HG03558 (cell line): ENCODE results near the gene CUTC.
"Not testable (repeated sequence)": the region's sequence is repeated elsewhere in the genome, so short reads cannot be mapped to it uniquely, and the experiment has no call there.

Experiments used
- ATAC-seq: cut with Tn5 transposase; IDR thresholded peaks from one replicate; pipeline ENCODE4 v1.9.1; 2021; ENCODE audit warnings: moderate number of reproducible peaks; ENCODE audit not compliant: unreplicated experiment; ENCODE audit errors: extremely low read depth

Gene CUTC, protein sequence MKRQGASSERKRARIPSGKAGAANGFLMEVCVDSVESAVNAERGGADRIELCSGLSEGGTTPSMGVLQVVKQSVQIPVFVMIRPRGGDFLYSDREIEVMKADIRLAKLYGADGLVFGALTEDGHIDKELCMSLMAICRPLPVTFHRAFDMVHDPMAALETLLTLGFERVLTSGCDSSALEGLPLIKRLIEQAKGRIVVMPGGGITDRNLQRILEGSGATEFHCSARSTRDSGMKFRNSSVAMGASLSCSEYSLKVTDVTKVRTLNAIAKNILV

DNA sequence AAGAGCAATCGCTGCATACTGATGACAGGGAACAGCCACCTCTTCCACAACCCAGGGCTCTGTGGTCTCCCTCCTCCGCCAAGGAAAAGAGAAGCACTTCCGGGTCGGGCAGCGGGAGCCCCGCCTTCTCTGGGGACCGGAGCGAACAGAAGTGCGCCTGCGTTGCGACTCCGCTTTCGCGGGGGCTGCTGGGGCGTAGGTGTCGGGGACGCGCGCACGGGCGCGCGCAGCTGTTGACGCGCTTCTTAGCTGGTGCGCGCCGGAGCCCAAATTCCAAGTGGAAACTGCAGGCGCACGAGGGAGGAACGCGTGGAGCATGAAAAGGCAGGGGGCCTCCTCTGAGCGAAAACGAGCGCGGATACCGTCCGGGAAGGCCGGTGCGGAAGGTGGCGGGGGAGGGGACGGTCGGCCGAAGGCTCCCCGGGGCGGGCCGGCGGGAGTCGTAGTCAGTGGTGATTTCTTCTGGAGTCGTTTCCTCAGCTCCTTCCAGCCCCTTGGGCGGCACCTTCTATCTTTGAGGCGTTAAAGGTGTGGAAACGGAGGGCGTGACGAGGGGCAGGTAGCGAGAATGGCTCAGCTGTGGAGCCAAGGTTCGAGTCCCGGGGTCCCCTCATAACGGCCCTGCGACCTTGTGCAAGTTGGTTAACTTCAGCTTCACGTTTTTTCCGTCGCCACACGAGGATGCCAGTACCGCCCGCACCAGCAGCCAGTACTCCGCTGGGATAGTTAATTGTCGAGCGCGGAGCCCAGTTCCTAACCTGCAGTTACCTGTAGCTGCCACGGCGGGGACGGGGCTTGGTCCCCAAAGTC, at the start of gene CUTC, which contains the start of gene COX15:
Gene CUTC, plus strand, starts transcription at position 202 of the 810 bp plus-strand sequence. Its CDS starts 115 bp downstream, at position 317.
Gene COX15, minus strand, starts transcription at position 95 of the 810 bp plus-strand sequence. Its CDS starts 78 bp downstream, at position 17.
- ATAC-seq: peak; percentile 55

DNA sequence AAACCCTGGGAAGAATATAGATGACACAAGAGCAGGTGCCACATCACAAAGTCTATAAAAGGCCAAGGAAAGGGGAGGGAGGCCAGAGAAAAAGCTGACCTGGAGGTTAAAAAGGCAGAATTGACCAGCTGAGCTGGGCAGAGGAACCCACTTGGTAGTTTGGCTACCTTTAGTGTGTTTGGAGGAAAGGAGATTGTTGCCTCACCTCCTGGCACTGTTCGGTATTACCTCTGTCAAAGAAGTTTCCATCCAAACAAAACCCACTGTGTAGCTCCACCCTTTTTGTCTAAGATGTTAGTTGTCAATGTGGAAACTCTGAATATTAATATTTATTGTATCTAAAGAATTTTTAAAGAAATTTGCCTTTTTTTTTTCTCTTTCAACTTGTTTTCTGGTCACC, 49.3 kb upstream of the CUTC start:
- no peak for ATAC-seq

DNA sequence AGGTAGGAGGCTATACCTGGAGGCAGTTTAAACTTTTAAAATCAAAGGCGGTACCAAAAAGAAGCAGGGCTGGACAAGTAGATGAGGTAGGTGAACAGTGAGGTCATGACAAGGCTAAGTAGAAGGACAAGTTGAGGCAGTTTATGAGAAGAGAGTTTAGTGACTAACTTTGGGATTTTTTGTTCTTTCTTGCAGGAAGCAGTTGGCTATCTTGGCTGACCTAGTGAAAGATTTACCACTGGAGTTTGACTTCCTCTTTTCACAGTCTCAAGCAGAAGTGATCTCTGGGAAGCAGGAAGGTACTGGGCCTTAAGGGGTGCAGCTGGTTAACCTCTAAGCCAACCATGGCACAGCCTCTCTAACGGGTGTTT, 46.5 kb upstream of the CUTC start:
- ATAC-seq: peak; percentile 51

DNA sequence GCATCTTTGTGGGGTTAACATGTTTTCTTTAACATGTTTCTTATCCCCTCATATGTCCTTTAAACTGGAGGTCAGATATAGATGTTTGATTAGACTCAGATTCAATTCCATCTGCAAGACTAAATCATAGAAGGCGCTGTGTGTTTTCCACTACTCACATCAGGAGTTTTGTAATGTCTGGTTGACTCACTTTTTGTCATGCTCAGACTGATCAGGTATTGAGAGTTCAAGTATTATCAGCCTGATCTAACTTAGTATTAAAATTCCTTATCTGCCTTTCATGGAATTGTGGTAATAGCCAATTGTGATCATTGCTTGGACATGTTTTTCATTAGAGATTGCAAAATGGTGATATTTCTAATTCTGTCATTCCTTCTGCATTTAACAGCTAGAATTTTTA, 42.6 kb upstream of the CUTC start:
- ATAC-seq: no peak

DNA sequence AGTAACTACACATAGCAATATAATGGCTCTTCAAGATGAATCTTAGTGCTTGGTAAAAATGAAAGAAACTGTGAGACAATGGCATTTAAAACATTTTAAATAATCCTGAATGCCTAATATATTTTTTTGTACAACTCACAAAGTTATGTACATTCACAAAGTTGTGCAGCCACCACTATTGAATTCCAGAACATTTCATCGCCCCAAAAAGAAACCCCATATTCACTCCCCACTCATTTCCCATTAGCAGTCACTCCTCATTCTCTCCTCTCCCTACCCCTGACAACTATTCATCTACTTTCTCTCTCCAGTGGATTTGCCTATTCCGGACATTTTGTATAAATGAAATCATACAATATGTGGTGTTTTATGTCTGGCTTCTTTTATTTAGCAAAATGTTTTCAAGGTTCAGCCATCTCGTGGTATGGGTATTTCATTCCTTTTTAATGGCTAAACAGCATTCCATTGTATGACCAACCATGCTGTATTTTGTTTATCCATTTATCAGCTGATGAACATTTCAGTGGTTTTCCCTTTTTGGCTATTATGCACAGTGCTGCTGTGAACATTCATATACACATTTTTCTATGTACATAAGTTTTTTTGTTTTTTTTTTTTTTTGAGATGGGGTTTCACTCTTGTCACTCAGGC, 38.0 kb upstream of the CUTC start:
- no peak for ATAC-seq

DNA sequence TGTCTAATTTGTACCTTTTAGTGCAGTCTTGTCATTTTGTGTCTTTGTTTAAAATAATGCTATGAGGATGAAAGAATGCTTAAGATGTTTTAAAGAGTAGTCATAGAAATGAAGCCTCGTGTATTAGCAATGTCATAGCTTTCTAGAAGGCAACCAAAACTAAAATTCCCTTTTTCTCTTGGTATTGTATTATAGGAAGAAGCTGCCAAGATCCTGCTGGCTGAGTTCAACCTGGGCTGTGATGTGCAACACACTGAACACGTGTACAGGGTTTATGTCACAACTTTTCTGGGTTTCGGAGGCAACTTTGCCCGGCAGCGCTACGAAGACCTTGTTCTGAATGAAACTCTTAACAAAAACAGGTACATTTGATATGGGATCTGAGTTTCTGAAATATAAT, 36.3 kb upstream of the CUTC start:
- ATAC-seq: no peak

DNA sequence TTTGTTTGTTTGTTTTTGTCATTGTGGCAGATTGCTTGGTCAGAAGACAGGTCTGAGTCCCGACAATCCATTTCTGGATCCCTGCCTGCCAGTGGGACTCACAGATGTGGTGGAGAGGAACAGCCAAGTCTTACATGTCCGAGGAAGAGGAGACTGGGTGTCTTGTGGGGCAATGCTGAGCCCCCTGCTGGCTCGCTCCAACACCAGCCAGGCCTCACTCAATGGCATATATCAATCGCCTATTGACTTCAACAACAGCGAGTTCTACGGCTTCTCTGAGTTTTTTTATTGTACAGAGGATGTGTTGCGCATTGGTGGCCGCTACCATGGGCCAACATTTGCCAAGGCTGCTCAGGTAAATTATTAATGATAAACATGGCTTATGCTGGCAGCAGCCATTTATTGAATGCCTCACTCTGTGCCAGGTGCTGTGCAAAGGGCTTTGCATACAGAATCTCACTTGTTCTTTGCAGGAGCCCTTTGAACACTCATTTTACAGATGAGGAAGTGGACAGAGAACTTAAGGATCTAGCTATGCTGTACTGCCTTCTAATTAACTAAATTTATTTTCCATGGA, 33.4 kb upstream of the CUTC start:
- no peak for ATAC-seq

DNA sequence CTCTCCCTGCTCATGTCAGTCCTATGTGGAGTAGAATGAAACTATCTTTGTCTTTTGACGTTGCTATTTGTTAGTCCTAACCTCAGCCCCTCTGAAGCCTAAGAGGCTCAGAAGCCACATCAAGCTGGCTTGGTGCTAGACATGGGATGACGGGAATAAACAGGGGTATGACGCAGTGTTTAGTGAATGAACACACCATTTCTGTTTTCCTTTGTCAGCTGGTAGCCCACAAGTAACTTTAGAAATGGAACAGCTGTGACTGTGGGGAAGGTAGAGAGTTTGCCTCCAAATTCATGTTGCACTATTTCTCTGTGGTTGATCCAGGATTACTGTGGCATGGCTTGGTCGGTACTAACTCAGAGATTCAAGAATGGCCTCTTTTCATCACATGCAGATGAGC, 31.4 kb upstream of the CUTC start:
- no peak for ATAC-seq

DNA sequence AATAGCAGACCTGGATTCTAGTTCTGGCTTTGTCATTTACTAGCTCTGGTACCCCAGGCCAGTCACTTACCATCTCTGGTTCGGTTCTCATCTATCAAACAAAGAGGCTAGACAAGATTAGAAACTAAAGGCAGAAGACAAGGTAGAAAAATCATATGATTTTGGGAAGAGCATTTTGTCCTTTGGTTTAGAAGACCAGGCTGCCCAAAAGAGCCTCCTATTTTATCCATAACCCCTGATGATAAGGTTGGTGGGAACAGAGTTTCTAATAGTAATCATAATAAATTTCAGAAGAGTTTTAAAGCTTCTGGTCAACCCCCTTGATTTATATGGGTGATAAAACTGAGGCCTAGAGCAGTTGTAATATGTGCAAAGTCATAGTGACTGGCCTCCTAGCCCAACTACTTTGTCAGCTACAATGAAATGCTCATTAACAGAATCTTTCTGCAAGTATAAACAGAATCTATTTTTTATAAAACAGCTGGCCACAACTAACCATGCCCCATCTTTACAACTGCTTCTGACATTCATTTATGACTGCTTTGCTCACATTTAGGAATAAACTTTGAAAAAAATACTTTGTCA, 23.5 kb upstream of the CUTC start:
- no peak for ATAC-seq

DNA sequence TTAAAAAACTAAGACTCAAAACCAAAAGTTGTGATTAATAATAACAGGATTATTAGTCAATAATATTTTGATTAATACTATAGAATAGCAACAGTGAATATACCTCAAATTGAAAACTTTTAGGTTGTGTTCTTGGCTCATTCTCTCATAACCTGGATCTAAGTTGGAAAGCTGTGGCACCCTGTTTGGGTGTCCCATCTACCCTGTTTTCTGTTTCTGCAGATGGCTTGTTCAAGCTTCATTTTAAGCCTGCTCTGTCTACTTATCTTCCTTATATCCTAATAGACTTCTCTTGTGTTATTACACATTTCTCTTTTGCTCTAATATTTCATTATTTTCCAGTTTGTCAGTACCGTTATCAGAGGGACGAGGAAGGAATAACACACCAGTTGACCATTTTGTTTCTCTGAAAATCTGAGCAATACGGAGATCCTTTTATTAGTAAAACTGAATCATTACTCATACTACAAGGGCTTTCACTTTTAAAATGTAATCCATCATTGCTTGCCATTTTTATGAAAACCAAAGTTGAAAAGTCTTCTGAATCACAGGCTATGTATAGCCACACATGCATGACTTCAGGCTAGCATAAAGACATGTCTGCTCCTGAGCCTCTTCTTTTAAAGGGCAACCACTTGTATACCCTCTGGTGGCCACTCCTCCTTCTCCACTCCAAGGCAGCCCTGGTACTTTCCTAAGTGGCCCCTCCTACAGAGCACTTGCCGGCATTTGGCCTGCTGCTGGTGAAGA, 22.4 kb upstream of the CUTC start:
- ATAC-seq: peak; percentile 55

DNA sequence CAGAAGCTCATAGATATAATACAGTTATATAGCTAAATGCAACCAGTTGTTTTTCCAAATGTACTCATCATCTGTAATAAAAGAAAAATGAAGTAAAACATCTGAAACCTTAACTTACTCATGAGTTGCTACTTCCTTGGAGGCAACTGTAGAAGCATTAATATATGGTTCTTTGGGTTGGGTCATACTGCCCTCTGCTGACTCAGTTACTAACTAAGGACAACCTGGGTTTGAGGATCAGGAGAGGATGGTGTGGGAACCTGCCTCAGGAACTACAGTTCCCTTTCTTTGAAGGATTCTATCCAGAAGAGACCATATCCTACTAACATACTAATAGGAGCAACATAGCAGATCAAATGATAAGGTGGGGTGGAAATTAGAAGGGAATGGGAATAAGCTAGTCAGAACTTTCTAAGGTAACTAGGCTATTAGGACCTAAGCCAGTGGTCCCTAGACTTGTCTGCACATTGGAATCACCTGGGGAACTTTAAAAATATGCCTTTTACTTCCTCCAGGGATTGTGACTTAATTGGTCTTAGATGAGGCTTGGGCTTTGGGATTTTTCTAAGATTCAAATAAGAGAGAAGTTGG, 20.8 kb upstream of the CUTC start:
- ATAC-seq: no peak

DNA sequence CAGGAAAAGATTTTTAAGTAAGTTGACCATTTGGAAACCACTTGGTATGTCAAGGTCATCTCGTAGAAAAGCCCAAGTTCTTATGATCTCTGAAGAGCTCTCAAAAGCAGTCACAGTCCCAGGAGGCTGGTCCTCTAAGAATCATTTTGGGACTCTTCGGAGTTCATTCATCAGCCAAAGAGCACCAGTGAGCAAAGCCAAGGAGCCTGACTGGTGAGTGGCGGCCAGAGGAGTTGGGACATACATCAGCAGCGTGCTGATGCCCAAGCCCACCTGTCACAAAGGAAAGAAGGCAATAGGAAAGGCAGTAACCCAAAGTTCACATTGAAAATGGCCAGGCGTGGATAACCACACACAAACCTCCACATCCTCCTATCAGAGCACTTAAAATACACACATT, 17.6 kb upstream of the CUTC start:
- no peak for ATAC-seq

DNA sequence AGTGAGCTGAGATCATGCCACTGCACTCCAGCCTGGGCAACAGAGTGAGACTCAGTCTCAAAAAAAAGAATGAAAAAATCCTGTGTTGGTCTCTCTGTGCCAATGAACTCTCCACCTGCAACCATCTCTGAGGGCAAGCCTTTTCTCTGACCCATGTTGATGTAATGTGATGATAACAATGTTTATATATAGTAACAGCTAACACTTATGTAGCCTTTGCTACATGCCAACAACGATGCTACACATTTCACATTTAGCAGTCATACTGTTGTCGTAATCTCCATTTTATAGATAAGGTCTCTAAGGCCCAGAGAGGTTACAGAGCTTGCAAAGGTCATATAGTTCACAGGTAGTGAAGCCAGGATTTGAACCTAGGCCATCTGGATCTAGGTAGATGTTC, 11.6 kb upstream of the CUTC start:
- ATAC-seq: no peak

DNA sequence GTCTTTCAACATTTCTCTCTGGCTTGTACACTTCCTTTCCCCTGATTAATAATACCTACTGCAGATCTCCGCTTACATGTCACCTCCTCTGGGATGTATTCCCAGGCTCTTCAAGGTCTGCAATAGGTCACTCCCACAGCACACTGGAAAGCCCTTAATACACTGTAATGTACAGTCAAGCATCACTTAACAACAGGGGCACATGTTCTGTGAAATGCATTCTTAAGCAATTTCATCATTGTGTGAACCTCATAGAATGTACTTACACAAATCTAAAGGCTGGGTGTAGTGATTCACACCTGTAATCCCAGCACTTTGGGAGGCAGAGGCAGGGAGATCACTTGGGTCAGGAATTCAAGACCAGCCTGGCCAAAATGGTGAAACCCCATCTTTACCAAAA, 2.0 kb upstream of the CUTC start:
- no peak for ATAC-seq

DNA sequence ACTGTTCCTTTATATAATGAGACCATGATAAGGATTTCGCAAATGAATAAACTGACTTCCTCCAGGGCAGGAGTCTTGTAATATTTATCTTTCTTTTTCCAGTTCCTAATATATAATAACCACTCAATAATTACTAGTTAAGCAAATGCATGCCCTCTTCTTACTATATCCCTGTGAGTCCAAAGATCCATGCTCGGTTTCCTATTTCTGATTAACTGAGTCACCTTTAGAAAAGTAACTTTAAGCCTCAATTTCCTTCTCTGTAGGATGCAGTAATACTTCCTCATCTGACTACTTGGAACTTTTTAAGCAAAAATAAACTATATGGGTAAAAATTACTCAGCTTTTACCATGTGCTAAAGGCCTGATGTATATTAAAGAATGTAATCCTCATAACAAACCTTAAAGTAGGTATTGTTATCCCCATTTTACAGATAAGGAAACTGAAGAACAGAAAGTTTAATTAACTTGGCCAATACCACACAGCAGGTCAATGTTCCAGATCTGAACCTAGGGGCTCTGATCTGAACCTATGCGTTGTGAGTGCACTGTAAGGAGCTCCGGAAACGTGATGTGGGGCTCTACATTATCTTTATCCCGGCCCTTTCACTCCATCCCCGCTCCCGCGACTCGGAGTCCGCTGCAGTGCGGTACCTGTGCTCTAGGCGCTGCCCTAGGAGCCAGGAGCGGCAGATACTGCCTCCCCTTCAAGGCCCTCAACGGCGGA, 565 bp upstream of the CUTC start:
- ATAC-seq: no peak

DNA sequence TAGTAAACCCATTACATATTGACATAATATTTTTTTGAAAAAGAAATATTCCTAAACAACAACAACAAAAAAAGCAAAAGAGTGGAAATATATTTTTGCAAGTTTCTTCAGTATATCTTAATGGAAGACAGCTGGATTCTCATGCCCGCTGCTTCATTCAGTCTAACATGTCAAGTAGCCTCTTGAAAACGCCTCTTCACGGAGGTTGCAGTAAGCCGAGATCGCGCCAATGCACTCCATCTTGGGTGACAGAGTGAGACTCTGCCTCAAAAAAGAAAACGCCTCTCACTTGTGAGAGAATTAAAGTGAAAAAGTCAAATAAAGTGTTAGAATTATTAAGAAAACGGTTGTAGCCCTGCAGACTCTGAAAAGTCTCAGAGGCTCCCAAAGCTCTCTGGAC, 1.3 kb downstream of the CUTC start:
- no peak for ATAC-seq

DNA sequence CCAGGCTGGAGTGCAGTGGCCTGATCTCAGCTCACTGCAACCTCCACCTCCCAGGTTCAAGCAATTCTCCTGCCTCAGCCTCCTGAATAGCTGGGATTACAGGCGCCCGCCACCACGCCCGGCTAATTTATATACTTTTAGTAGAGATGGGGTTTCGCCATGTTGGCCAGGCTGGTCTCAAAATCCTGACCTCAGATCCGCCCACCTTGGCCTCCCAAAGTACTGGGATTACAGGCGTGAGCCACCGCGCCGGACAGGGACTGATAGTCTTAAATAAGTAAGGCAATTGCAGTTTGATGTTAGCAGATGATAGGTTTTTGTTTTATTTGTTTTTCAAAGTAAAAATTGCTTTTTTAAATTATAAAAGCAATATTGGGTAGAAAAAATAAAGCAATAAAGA, 2.1 kb downstream of the CUTC start:
- ATAC-seq: not testable (repeated sequence)

DNA sequence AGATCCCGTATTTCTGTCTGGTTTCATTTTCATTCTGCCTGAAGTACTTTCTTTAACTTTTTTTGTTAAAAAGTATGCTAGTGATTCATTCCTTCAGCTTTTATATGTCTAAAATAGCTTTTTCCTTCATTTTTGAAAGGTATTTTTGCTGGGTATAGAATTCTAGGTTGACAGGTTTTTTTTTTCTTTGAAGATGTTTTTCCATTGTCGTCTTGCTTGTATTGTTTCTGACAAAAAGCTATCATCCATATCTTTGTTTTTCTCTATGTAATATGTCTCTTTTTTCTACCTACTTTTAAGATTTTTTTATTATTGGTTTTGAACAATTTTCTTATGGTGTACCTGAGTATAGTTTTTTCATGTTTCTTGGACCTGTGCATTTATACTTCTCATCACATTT, 8.2 kb downstream of the CUTC start:
- ATAC-seq: no peak
